ENCODE data around the gene AHDC1.
A peak's percentile ranks its signal among the peaks of the same experiment; 100 is the strongest.

GRCh38 chr1:27527223-27527889 lies 76.6 kb downstream of the AHDC1 start:
- TF ChIP-seq CTCF (IDR thresholded peaks at IDR 0.05) (no peak), POLR2AphosphoS5 (IDR thresholded peaks at IDR 0.05) (peak in 1 of 4 donors; percentile 48), POLR2A (IDR thresholded peaks at IDR 0.05) (no peak)

Measured in sigmoid colon (tissue), 4 donors.